H9 (cell line): Measurements from ENCODE around the gene EGFL8. TPM values are rescaled to one million over a fixed set of nuclear protein-coding genes. Genes with fewer than 3 reads are reported as not detected.

Source experiments
- DNase-seq: peaks from one replicate; pipeline ENCODE4 v3.0.0-alpha.2; 2017
- H2AFZ ChIP-seq: one replicate; pipeline ENCODE4 v1.6.1; 2013; ENCODE audit warnings: mild to moderate bottlenecking, low read length, control low read depth, moderate library complexity
- H2AK5ac ChIP-seq: 2 replicates; pipeline ENCODE4 v1.6.1; 2013; ENCODE audit warnings: low read length, control low read depth, mixed read lengths; ENCODE audit not compliant: insufficient read length
- H2BK120ac ChIP-seq: one replicate; pipeline ENCODE4 v1.6.1; 2013; ENCODE audit warnings: low read depth, mild to moderate bottlenecking, low read length, control low read depth, inconsistent platforms; ENCODE audit not compliant: poor library complexity, severe bottlenecking
- H2BK12ac ChIP-seq: 2 replicates; pipeline ENCODE4 v1.6.1; 2013; ENCODE audit warnings: low read length, control low read depth, mixed read lengths, low read depth; ENCODE audit not compliant: insufficient read length
- H2BK15ac ChIP-seq: 2 replicates; pipeline ENCODE4 v1.6.1; 2013; ENCODE audit warnings: low read depth, low read length, control low read depth
- H2BK20ac ChIP-seq: one replicate; pipeline ENCODE4 v1.6.1; 2013; ENCODE audit warnings: low read depth, mild to moderate bottlenecking, low read length, control low read depth, inconsistent platforms; ENCODE audit not compliant: poor library complexity, severe bottlenecking
- H2BK5ac ChIP-seq: 2 replicates; pipeline ENCODE4 v1.6.1; 2013; ENCODE audit warnings: low read length, control low read depth, mixed read lengths; ENCODE audit not compliant: insufficient read length
- H3K14ac ChIP-seq: 2 replicates; pipeline ENCODE4 v1.6.1; 2013; ENCODE audit warnings: low read length, control low read depth; ENCODE audit not compliant: insufficient read depth
- H3K18ac ChIP-seq: 2 replicates; pipeline ENCODE4 v1.6.1; 2013; ENCODE audit warnings: low read depth, mild to moderate bottlenecking, mixed read lengths, low read length, control low read depth; ENCODE audit not compliant: insufficient read length
- H3K23ac ChIP-seq: 2 replicates; pipeline ENCODE4 v1.6.1; 2013; ENCODE audit warnings: low read length, control low read depth, mixed read lengths, low read depth; ENCODE audit not compliant: insufficient read length
- H3K23me2 ChIP-seq: 2 replicates; pipeline ENCODE4 v1.6.1; 2013; ENCODE audit warnings: low read depth, mild to moderate bottlenecking, mixed read lengths, low read length, control low read depth; ENCODE audit not compliant: insufficient read length, poor library complexity, severe bottlenecking
- H3K27ac ChIP-seq: 2 replicates; pipeline ENCODE4 v1.5.1; 2013; ENCODE audit warnings: low read length, control low read depth, mixed read lengths, low read depth; ENCODE audit not compliant: insufficient read length
- H3K27me3 ChIP-seq: 2 replicates; pipeline ENCODE4 v1.6.1; 2013; ENCODE audit warnings: low read length, control low read depth, inconsistent platforms; ENCODE audit not compliant: insufficient read depth
- H3K4ac ChIP-seq: 2 replicates; pipeline ENCODE4 v1.6.1; 2013; ENCODE audit warnings: low read depth, mild to moderate bottlenecking, control low read depth, inconsistent platforms, low read length, moderate library complexity
- H3K4me1 ChIP-seq: 2 replicates; pipeline ENCODE4 v1.6.1; 2013; ENCODE audit warnings: low read length, control low read depth, inconsistent platforms; ENCODE audit not compliant: insufficient read depth
- H3K4me2 ChIP-seq: 2 replicates; pipeline ENCODE4 v1.6.1; 2013; ENCODE audit warnings: low read length, control low read depth, mixed read lengths; ENCODE audit not compliant: insufficient read length, insufficient read depth
- H3K56ac ChIP-seq: 2 replicates; pipeline ENCODE4 v1.6.1; 2013; ENCODE audit warnings: low read depth, mild to moderate bottlenecking, mixed read lengths, low read length, control low read depth; ENCODE audit not compliant: insufficient read length
- H3K79me1 ChIP-seq: 2 replicates; pipeline ENCODE4 v1.6.1; 2013; ENCODE audit warnings: low read depth, mild to moderate bottlenecking, moderate library complexity, low read length, control low read depth, inconsistent platforms; ENCODE audit not compliant: insufficient read depth, poor library complexity, severe bottlenecking
- H3K79me2 ChIP-seq: 2 replicates; pipeline ENCODE4 v1.6.1; 2013; ENCODE audit warnings: low read length, control low read depth, inconsistent platforms; ENCODE audit not compliant: insufficient read depth
- H3K9ac ChIP-seq: 2 replicates; pipeline ENCODE4 v1.6.1; 2013; ENCODE audit warnings: low read length, control low read depth, mixed read lengths; ENCODE audit not compliant: insufficient read length; ENCODE audit errors: extremely low read depth
- H3K9me3 ChIP-seq: one replicate; pipeline ENCODE4 v1.6.1; 2013; ENCODE audit warnings: low read depth, low read length, inconsistent platforms; ENCODE audit not compliant: control insufficient read depth
- H3T11ph ChIP-seq: one replicate; pipeline ENCODE4 v1.6.1; 2013; ENCODE audit warnings: mild to moderate bottlenecking, low read length, control low read depth, inconsistent platforms
- H4K20me1 ChIP-seq: one replicate; pipeline ENCODE4 v1.6.1; 2013; ENCODE audit not compliant: control insufficient read depth, insufficient read length, insufficient read depth
- H4K5ac ChIP-seq: 2 replicates; pipeline ENCODE4 v1.6.1; 2013; ENCODE audit warnings: low read depth, mild to moderate bottlenecking, mixed read lengths, low read length, control low read depth; ENCODE audit not compliant: insufficient read length
- H4K8ac ChIP-seq: replicated peaks from 2 replicates; pipeline ENCODE4 v1.6.1; 2013; ENCODE audit warnings: low read length, control low read depth, mixed read lengths, low read depth; ENCODE audit not compliant: insufficient read length
- H4K91ac ChIP-seq: 2 replicates; pipeline ENCODE4 v1.6.1; 2013; ENCODE audit warnings: low read depth, mild to moderate bottlenecking, moderate library complexity, mixed read lengths, low read length, control low read depth; ENCODE audit not compliant: insufficient read length
- H3K27ac Mint-ChIP-seq, 3 experiments: 2 replicates in 2 of 3; 3 replicates in 1 of 3; pipeline ENCODE4 v1.8.0; 2020 to 2021; ENCODE audit warnings: mixed read lengths in 3 of 3, mild to moderate bottlenecking in 1 of 3, moderate library complexity in 1 of 3
- H3K27me3 Mint-ChIP-seq: 2 replicates; pipeline ENCODE4 v1.8.0; 2021; ENCODE audit warnings: low read depth, mild to moderate bottlenecking, moderate library complexity, mixed read lengths
- H3K36me3 Mint-ChIP-seq, 3 experiments: 2 replicates in 2 of 3; 3 replicates in 1 of 3; pipeline ENCODE4 v1.8.0; 2020 to 2021; ENCODE audit warnings: low read depth in 3 of 3, mixed read lengths in 3 of 3; ENCODE audit not compliant: insufficient read depth in 1 of 3
- H3K4me1 Mint-ChIP-seq, 2 experiments: 2 replicates each; pipeline ENCODE4 v1.8.0; 2020; ENCODE audit warnings: mixed read lengths in 2 of 2
- H3K4me3 Mint-ChIP-seq, 2 experiments: 2 replicates in 1 of 2; 3 replicates in 1 of 2; pipeline ENCODE4 v1.8.0; 2020 to 2021; ENCODE audit warnings: mild to moderate bottlenecking in 2 of 2, mixed read lengths in 2 of 2, moderate library complexity in 1 of 2
- H3K9me3 Mint-ChIP-seq, 2 experiments: 2 replicates in 1 of 2; 3 replicates in 1 of 2; pipeline ENCODE4 v1.8.0; 2020; ENCODE audit warnings: mild to moderate bottlenecking in 2 of 2, mixed read lengths in 2 of 2, moderate library complexity in 1 of 2
- WGBS: extraction: QIAGEN DNeasy Blood & Tissue Kit; methylation state at CpG from one replicate; pipeline ENCODE4 v1.1.7; 2013; ENCODE audit warnings: missing lambda C conversion rate, low lambda C conversion rate, mixed read lengths; ENCODE audit not compliant: insufficient read length; ENCODE audit errors: extremely low coverage; 5-methylcytosine and 5-hydroxymethylcytosine counted together
- total RNA-seq: library from RNA; stranded (reverse); gene quantifications from 2 replicates; pipeline ENCODE4 v1.2.1, GENCODE V29; 2021
- TF ChIP-seq, protein P1 (sequence below): fragments of 200-600 bp; sonication (generic); conservative IDR thresholded peaks from 3 replicates; pipeline ENCODE4 v1.8.0; 2021; ENCODE audit warnings: antibody characterized with exemption, mild to moderate bottlenecking

Gene EGFL8
- total RNA-seq, 1 experiment from 2014 or later, result 27.2 TPM

- H2BK15ac ChIP-seq, result no peak overlapping the region
- Mint-ChIP-seq H3K9me3 (no peaks in the 10 kb centered on the region), H3K4me1 (peaks cover 27 to 31% of the 10 kb centered on the region in 2 experiments), H3K4me3 (no peak overlapping the region), H3K36me3 (peaks cover 38 to 64% (median 52%) of the 10 kb centered on the region in 3 experiments), H3K27ac (no peak overlapping the region), H3K27me3 (no peaks in the 10 kb centered on the region; the same call in 1 of the 2 replicates)
- no peak overlapping the region for H3K14ac ChIP-seq
- H3K56ac ChIP-seq, result no peak overlapping the region
- no peak overlapping the region for H2BK120ac ChIP-seq
- H3K27ac ChIP-seq, result no peak overlapping the region
- TF ChIP-seq, protein P1, sequence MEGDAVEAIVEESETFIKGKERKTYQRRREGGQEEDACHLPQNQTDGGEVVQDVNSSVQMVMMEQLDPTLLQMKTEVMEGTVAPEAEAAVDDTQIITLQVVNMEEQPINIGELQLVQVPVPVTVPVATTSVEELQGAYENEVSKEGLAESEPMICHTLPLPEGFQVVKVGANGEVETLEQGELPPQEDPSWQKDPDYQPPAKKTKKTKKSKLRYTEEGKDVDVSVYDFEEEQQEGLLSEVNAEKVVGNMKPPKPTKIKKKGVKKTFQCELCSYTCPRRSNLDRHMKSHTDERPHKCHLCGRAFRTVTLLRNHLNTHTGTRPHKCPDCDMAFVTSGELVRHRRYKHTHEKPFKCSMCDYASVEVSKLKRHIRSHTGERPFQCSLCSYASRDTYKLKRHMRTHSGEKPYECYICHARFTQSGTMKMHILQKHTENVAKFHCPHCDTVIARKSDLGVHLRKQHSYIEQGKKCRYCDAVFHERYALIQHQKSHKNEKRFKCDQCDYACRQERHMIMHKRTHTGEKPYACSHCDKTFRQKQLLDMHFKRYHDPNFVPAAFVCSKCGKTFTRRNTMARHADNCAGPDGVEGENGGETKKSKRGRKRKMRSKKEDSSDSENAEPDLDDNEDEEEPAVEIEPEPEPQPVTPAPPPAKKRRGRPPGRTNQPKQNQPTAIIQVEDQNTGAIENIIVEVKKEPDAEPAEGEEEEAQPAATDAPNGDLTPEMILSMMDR, result no peak
- no peak overlapping the region for H3K4ac ChIP-seq
- H3K4me1 ChIP-seq, result peaks cover 7% of the 10 kb centered on the region
- H2BK5ac ChIP-seq, result no peak overlapping the region
- H4K5ac ChIP-seq, result no peak overlapping the region
- H2BK12ac ChIP-seq, result no peak overlapping the region
- no peak overlapping the region for H3K4me2 ChIP-seq
- H4K8ac ChIP-seq, result no peak overlapping the region
- no peak overlapping the region for H2BK20ac ChIP-seq
- no peak overlapping the region for H3K23ac ChIP-seq
- peaks cover 2% of the 10 kb centered on the region for H3K23me2 ChIP-seq
- H3K9ac ChIP-seq, result no peak overlapping the region
- no peak overlapping the region for H4K91ac ChIP-seq
- H3K18ac ChIP-seq, result no peak overlapping the region
- H3T11ph ChIP-seq, result no peak overlapping the region
- DNase-seq, result no peak
- peaks cover 2% of the 10 kb centered on the region for H4K20me1 ChIP-seq
- H2AFZ ChIP-seq, result no peak overlapping the region
- H3K79me2 ChIP-seq, result peaks cover 15% of the 10 kb centered on the region; the same call in 1 of the 2 replicates
- no peak overlapping the region for H2AK5ac ChIP-seq
- WGBS, result no CpG with 5 or more reads among the region's 11 CpGs
- no peaks in the 10 kb centered on the region for H3K79me1 ChIP-seq
- H3K9me3 ChIP-seq, result no peaks in the 10 kb centered on the region
- no peaks in the 10 kb centered on the region for H3K27me3 ChIP-seq
Measured at GRCh38 chr6:32170294-32170693, 5.9 kb downstream of the EGFL8 start.
